A549 treated with dexamethasone at 1 μM for 4 hours (cell line): ENCODE results near the gene CBX7. TPM values are rescaled to one million over a fixed set of nuclear protein-coding genes. Genes with fewer than 3 reads are reported as not detected.

Experiments
- total RNA-seq: library from RNA; stranded (reverse); fragments of 200-300 nt; extraction: Qiagen RNA extraction; gene quantifications from 5 replicates; pipeline ENCODE4 v1.2.3, GENCODE V29; 2022

The CBX7 gene
- 0.88 to 1.2 TPM (median 0.94 TPM) in 5 replicates for total RNA-seq

GRCh38 chr22:39152511-39153219 lies at the start of gene CBX7:
Gene CBX7, minus strand, starts transcription at chr22:39152680. Its CDS starts 236 bp downstream, at chr22:39152444.

GRCh38 chr22:39097098-39098020 lies 55.1 kb downstream of the CBX7 start, which contains the start of gene APOBEC3H:
Gene APOBEC3H, plus strand, starts transcription at chr22:39097244. Its CDS starts 3,035 bp downstream, at chr22:39100279.

Other genes starting within 250 kb of the CBX7 start
- 0.12 TPM in 1 of 5 replicates, not detected in the others for gene APOBEC3A, start 195.1 kb downstream of the CBX7 start, total RNA-seq
- 26.4 to 32.3 TPM (median 29.2 TPM) in 5 replicates for gene APOBEC3B, start 170.3 kb downstream of the CBX7 start, total RNA-seq
- 25.2 to 32.1 TPM (median 31.6 TPM) in 5 replicates for gene APOBEC3C, start 138.4 kb downstream of the CBX7 start, total RNA-seq
- 0.18 to 0.43 TPM (median 0.29 TPM) in 3 of 5 replicates, not detected in the others for gene APOBEC3D, start 131.6 kb downstream of the CBX7 start, total RNA-seq
- 0.81 to 3.2 TPM (median 2.7 TPM) in 5 replicates for gene APOBEC3F, start 111.8 kb downstream of the CBX7 start, total RNA-seq
- 0.09 to 0.24 TPM in 2 of 5 replicates, not detected in the others for gene APOBEC3G, start 75.4 kb downstream of the CBX7 start, total RNA-seq
- gene APOBEC3H, start 55.4 kb downstream of the CBX7 start, total RNA-seq = 0.18 to 0.45 TPM (median 0.30 TPM) in 5 replicates
- gene PDGFB, start 92.3 kb upstream of the CBX7 start, total RNA-seq = 2.9 to 3.9 TPM (median 3.5 TPM) in 5 replicates
- 1,528 to 2,414 TPM (median 1,562 TPM) in 5 replicates for gene RPL3, start 166.9 kb upstream of the CBX7 start, total RNA-seq
- gene SYNGR1, start 197.3 kb upstream of the CBX7 start, total RNA-seq = 9.4 to 11.9 TPM (median 10.2 TPM) in 5 replicates
- 7.4 to 11.3 TPM (median 10.3 TPM) in 5 replicates for gene TAB1, start 247.1 kb upstream of the CBX7 start, total RNA-seq